Nasal cavity respiratory epithelium epithelial cell of viscerocranial mucosa (primary cell): ENCODE measurements around the gene CSHL1. TPM values are rescaled to one million over a fixed set of nuclear protein-coding genes. Genes with fewer than 3 reads are reported as not detected.

Experiments used
- total RNA-seq: library from RNA; depleted of rRNA; stranded (reverse); fragments of >200 nt; gene quantifications from 2 replicates; pipeline ENCODE4 v1.2.3, GENCODE V29; 2014

CSHL1 gene
- total RNA-seq, result not detected in 2 replicates

DNA sequence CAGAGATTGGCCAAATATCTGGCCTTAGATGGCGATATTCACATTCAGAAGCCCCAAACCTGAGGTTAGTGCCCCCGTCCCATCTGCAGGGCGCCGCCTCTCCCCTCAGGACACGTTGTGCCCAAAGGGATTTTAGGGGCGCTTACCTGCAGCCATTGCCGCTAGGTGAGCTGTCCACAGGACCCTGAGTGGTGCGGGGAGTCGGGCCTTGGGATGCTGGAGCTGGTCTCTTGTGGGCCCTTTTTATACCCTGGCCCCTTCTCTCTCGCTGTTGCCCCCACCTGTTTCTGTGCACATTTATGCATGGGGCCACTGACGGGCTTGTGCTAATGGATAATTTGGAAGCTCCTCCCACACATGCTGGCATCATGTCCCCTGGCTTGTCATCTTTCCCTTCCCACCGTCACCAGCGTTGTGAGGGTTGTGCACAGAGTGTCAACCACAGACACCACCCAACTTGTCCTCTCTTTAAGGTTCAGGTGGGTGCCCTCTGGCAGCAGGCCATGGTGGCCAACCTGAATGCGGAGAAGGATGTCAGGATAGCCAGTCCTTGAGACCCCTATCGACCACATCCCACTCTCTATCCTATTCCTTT lies at the start of gene CSHL1:
CSHL1 (minus strand) TSS at position 218 of the 595 bp plus-strand sequence; CDS start at position 156, 62 bp downstream.

DNA sequence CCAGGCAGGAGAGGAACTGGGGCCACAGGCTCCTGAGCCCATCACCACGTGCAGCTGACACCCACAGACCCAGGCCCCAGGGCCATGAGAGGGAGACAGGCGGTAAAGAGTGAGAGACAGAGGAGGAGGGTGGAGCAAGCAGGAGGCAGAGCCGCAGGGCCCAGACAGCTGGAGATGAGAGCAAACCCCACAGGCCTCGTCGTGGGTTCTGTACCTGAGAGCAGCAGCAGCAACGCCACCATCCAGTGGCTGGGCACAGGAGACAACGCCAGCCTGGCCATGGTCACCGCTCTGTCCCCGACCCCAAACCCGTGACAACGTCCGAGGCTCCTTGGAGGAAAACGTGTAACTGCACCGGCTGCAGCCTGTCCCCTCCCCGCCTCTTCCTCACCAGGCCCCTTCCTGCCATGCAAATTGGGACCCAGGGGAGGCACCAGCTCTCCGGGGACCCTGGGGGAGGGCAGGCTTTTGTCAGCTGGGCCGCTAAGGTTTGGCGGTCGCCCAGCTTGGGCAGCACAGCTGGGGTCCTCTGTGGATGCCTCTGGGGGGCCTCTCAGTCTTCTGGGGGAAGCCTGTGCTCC lies 21.0 kb upstream of the CSHL1 start, which contains the start of gene CD79B:
CD79B (minus strand) TSS at position 351 of the 581 bp plus-strand sequence; CDS start at position 281, 70 bp downstream.

GRCh38 chr17:63918789-63919305 lies 7.8 kb upstream of the CSHL1 start, which contains the start of gene GH1:
Gene GH1, minus strand, starts transcription at chr17:63918839. Its CDS starts 63 bp downstream, at chr17:63918776.

DNA sequence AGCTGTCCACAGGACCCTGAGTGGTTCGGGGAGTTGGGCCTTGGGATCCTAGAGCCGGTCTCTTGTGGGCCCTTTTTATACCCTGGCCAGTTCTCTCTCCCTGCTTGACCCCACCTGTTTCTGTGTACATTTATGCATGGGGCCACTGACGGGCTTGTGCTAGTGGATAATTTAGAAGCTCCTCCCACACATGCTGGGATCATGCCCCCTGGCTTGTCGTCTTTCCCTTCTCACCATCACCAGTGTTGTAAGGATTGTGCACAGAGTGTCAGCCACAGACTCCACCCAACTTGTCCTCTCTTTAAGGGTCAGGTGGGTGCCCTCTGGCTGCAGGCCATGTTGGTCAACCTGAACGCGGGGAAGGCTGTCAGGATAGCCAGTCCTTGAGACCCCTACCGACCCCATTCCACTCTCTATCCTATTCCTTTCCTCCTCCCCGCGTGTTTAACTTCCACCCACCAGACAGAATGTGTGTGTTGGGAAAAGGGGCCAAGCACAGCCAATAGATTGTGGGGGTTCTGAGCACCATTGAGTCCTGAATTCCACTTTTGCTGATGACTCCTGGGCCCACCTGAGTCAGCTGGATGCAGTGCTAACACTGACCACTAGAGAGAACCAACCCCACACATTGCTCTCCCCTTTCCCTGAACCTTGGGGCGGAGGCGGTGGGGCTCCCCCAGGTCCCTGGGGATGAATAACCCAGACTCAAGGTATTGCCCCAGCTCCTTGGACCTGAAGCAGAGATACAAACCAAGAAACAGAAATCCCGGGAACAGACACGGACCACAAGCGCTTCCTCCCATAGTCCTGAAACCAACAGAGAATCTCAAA lies 14.3 kb downstream of the CSHL1 start, which contains the start of gene CSH1:
CSH1 (minus strand) TSS at position 51 of the 831 bp plus-strand sequence. CDS start 63 bp downstream, outside the sequence.

GRCh38 chr17:63881935-63882601 lies 29.0 kb downstream of the CSHL1 start, which contains the start of gene GH2:
Gene GH2, minus strand, starts transcription at chr17:63881944. Its CDS starts 143 bp downstream, at chr17:63881801.

DNA sequence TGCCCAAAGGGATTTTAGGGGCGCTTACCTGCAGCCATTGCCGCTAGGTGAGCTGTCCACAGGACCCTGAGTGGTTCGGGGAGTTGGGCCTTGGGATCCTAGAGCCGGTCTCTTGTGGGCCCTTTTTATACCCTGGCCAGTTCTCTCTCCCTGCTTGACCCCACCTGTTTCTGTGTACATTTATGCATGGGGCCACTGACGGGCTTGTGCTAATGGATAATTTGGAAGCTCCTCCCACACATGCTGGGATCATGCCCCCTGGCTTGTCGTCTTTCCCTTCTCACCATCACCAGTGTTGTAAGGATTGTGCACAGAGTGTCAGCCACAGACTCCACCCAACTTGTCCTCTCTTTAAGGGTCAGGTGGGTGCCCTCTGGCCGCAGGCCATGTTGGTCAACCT lies 37.5 kb downstream of the CSHL1 start, which contains the start of gene CSH2:
CSH2 (minus strand) TSS at position 101 of the 400 bp plus-strand sequence; CDS start at position 38, 63 bp downstream.

Other genes starting within 250 kb of the CSHL1 start
- 0.34 and 4.1 TPM in 2 replicates for gene LIMD2, start 211.1 kb downstream of the CSHL1 start, total RNA-seq
- 11.3 and 18.2 TPM in 2 replicates for gene STRADA, start 169.5 kb downstream of the CSHL1 start, total RNA-seq
- gene CCDC47, start 137.7 kb downstream of the CSHL1 start, total RNA-seq, result 142 and 214 TPM in 2 replicates
- gene DDX42, start 137.1 kb downstream of the CSHL1 start, total RNA-seq, result 70.4 and 116 TPM in 2 replicates
- 54.7 and 64.1 TPM in 2 replicates for gene PSMC5, start 83.8 kb downstream of the CSHL1 start, total RNA-seq
- gene FTSJ3, start 83.6 kb downstream of the CSHL1 start, total RNA-seq, result 46.3 and 111 TPM in 2 replicates
- gene SMARCD2, start 68.6 kb downstream of the CSHL1 start, total RNA-seq, result 76.6 and 105 TPM in 2 replicates
- not detected in 2 replicates for gene CSH2, start 37.6 kb downstream of the CSHL1 start, total RNA-seq
- gene GH2, start 29.3 kb downstream of the CSHL1 start, total RNA-seq, result not detected in 2 replicates
- not detected in 2 replicates for gene CSH1, start 14.7 kb downstream of the CSHL1 start, total RNA-seq
- gene GH1, start 7.6 kb upstream of the CSHL1 start, total RNA-seq, result not detected in 2 replicates
- not detected in 2 replicates for gene CD79B, start 21.1 kb upstream of the CSHL1 start, total RNA-seq
- 0.07 and 0.68 TPM in 2 replicates for gene SCN4A, start 61.7 kb upstream of the CSHL1 start, total RNA-seq
- gene PRR29, start 87.1 kb upstream of the CSHL1 start, total RNA-seq, result not detected in 2 replicates
- under 0.01 and 0.64 TPM in 2 replicates for gene ICAM2, start 109.4 kb upstream of the CSHL1 start, total RNA-seq
- 46.1 and 53.1 TPM in 2 replicates for gene ERN1, start 218.9 kb upstream of the CSHL1 start, total RNA-seq